Caco-2 (cell line): ENCODE results near the gene RPS6KA5. TPM values are rescaled to one million over a fixed set of nuclear protein-coding genes. Genes with fewer than 3 reads are reported as not detected.

Experiments
- BruUV-seq: library from RNA; stranded (reverse); fragments of 400-500 nt; replicated peaks from 2 replicates; lab custom pipeline; 2021; lab: Mats Ljungman, UMichigan
- CTCF ChIA-PET: fragments of 300-600 bp; sonication (Branson Sonifier 250); formaldehyde crosslinking; loops from one replicate; lab custom pipeline; 2022; ENCODE audit warnings: antibody characterized with exemption; lab: Charles Lee
- POLR2A ChIA-PET: fragments of 300-600 bp; sonication (Branson Sonifier 250); formaldehyde crosslinking; loops from one replicate; lab custom pipeline; 2022; ENCODE audit warnings: antibody characterized with exemption; lab: Charles Lee
- DNase-seq, 2 experiments: peaks; one replicate each; pipeline versions ENCODE4 v3.0.0 to v3.0.0-alpha.2; 2020 to 2022
- H3K27me3 ChIP-seq: replicated peaks from 2 replicates; pipeline ENCODE4 v1.6.0; 2011; ENCODE audit warnings: low read length; ENCODE audit not compliant: control insufficient read depth, insufficient read depth
- H3K36me3 ChIP-seq: 2 replicates; pipeline ENCODE4 v1.5.1; 2011; ENCODE audit warnings: low read length; ENCODE audit not compliant: control insufficient read depth, insufficient read depth
- H3K4me1 ChIP-seq: fragments of 250-450 bp; sonication (Bioruptor Pico); 2 replicates; pipeline ENCODE4 v1.5.1; 2020; ENCODE audit warnings: mild to moderate bottlenecking
- H3K4me3 ChIP-seq: 2 replicates; pipeline ENCODE4 v1.5.1; 2011; ENCODE audit warnings: low read depth, mild to moderate bottlenecking, control low read depth, low read length
- H3K9me3 ChIP-seq: fragments of 250-450 bp; sonication (Bioruptor Pico); 2 replicates; pipeline ENCODE4 v1.5.1; 2020; ENCODE audit warnings: mild to moderate bottlenecking, moderate library complexity
- H3K27ac Mint-ChIP-seq: one replicate; pipeline ENCODE4 v1.8.0; 2022; ENCODE audit warnings: mixed read lengths; ENCODE audit not compliant: unreplicated experiment
- H3K27me3 Mint-ChIP-seq: one replicate; pipeline ENCODE4 v1.8.0; 2022; ENCODE audit warnings: mixed read lengths; ENCODE audit not compliant: insufficient read depth, unreplicated experiment
- H3K36me3 Mint-ChIP-seq: one replicate; pipeline ENCODE4 v1.8.0; 2022; ENCODE audit warnings: mild to moderate bottlenecking, mixed read lengths; ENCODE audit not compliant: insufficient read depth, unreplicated experiment
- H3K4me1 Mint-ChIP-seq: one replicate; pipeline ENCODE4 v1.8.0; 2022; ENCODE audit warnings: low read depth, mixed read lengths; ENCODE audit not compliant: unreplicated experiment
- H3K4me3 Mint-ChIP-seq: one replicate; pipeline ENCODE4 v1.8.0; 2022; ENCODE audit warnings: mild to moderate bottlenecking, moderate library complexity, mixed read lengths; ENCODE audit not compliant: unreplicated experiment
- H3K9me3 Mint-ChIP-seq: one replicate; pipeline ENCODE4 v1.8.0; 2022; ENCODE audit warnings: mixed read lengths; ENCODE audit not compliant: unreplicated experiment
- intact Hi-C: fragments of 100-400 bp; cut with micrococcal nuclease; formaldehyde crosslinking; loops from one replicate; pipeline ENCODE4 v1.10.0; 2022; ENCODE audit not compliant: unreplicated experiment
- total RNA-seq: library from RNA; stranded (reverse); gene quantifications from 2 replicates; pipeline ENCODE4 v1.2.3, GENCODE V29; 2022
- TF ChIP-seq, protein P1 (sequence below), 2 experiments: fragments of 200-600 bp in 1 of 2; IDR thresholded peaks; 1 replicate in 1 of 2; 2 replicates in 1 of 2; pipeline versions ENCODE4 v1.5.1 to v1.8.0; 2011 to 2022; ENCODE audit warnings: antibody characterized with exemption in 1 of 2, control low read depth in 1 of 2, inconsistent platforms in 1 of 2, low read depth in 1 of 2, low read length in 1 of 2, mild to moderate bottlenecking in 1 of 2, moderate library complexity in 1 of 2; ENCODE audit not compliant: insufficient read depth in 1 of 2, severe bottlenecking in 1 of 2, unreplicated experiment in 1 of 2

RPS6KA5 gene
- total RNA-seq, 1 experiment from 2014 or later = 5.7 TPM

DNA sequence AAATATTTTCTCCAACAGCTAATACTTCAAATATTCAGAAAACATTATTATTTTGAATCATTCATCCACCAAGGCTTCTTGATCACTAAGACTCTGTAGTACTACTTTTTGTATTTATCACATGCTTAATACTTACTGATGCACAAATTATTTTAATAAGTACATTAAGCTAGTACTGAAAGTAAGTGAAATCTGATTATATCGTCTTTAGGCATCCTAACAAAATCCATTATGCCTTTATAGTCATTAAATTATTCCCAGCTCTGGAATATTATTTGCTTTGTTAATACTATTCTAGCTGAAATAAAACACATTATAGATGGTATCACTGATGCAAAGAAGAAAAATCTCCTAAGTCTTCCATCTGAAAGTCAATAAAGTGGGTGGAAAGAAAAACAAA is 169.1 kb downstream of the RPS6KA5 start:
- intact Hi-C loops = no loop called here
- Histone ChIP-seq H3K9me3 (no peaks in the 10 kb centered on the region), H3K4me1 (no peaks in the 10 kb centered on the region), H3K4me3 (no peak overlapping the region), H3K27me3 (no peaks in the 10 kb centered on the region), H3K36me3 (no peaks in the 10 kb centered on the region)
- TF ChIP-seq, protein P1, sequence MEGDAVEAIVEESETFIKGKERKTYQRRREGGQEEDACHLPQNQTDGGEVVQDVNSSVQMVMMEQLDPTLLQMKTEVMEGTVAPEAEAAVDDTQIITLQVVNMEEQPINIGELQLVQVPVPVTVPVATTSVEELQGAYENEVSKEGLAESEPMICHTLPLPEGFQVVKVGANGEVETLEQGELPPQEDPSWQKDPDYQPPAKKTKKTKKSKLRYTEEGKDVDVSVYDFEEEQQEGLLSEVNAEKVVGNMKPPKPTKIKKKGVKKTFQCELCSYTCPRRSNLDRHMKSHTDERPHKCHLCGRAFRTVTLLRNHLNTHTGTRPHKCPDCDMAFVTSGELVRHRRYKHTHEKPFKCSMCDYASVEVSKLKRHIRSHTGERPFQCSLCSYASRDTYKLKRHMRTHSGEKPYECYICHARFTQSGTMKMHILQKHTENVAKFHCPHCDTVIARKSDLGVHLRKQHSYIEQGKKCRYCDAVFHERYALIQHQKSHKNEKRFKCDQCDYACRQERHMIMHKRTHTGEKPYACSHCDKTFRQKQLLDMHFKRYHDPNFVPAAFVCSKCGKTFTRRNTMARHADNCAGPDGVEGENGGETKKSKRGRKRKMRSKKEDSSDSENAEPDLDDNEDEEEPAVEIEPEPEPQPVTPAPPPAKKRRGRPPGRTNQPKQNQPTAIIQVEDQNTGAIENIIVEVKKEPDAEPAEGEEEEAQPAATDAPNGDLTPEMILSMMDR (IDR thresholded peaks at IDR 0.05; ENCODE audit: insufficient read depth in 1 of 2, low read depth in 1 of 2, low read length in 1 of 2, severe bottlenecking in 1 of 2, unreplicated experiment in 1 of 2) = no peak
- no peaks in the 10 kb centered on the region for H3K27me3 Mint-ChIP-seq
- no peaks in the 10 kb centered on the region for H3K36me3 Mint-ChIP-seq
- no peak overlapping the region for H3K27ac Mint-ChIP-seq
- no peak for DNase-seq
- BruUV-seq = no TSS peak
- no peak overlapping the region for H3K4me3 Mint-ChIP-seq
- H3K9me3 Mint-ChIP-seq = no peaks in the 10 kb centered on the region
- ChIA-PET POLR2A (no interaction called here), CTCF (no interaction called here)
- no peaks in the 10 kb centered on the region for H3K4me1 Mint-ChIP-seq

DNA sequence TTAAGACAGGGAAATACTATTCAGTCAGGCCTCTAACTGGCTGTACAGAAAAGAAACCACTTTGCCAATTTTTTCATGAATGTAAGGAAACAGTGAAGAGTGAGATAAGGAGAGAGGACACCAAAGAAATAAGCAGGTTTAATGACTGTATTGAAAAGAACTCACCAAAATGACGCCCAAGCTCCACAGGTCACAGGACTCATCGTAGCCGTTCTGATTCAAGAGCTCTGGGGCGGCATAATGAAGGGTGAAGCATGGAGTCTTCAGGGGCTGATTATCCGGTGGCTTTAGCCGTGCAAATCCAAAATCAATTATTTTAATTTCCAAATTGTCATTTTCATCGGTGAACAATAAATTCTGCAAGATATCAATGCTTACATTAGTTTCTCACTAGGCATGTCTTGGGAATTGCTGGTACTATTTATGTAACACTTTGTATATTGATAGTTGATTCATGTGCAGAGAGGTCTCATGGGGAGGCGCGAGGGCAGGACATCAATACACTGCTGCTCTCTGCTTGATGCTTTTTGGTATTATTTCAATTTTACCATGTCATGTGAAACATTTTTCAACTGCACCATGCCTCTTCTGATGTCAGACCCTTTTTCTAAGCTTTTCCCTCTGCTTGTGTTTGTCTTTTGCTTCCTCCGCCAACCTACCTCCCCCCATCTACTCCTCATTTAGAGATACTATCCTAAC is 170.0 kb downstream of the RPS6KA5 start:
- Mint-ChIP-seq H3K9me3 (no peaks in the 10 kb centered on the region), H3K36me3 (no peaks in the 10 kb centered on the region), H3K27me3 (no peaks in the 10 kb centered on the region), H3K4me1 (no peaks in the 10 kb centered on the region), H3K27ac (no peak overlapping the region), H3K4me3 (no peak overlapping the region)
- Histone ChIP-seq H3K36me3 (no peaks in the 10 kb centered on the region), H3K4me1 (no peaks in the 10 kb centered on the region), H3K9me3 (no peaks in the 10 kb centered on the region), H3K27me3 (no peaks in the 10 kb centered on the region), H3K4me3 (no peak overlapping the region)
- no peak for DNase-seq
- intact Hi-C loops = no loop called here
- ChIA-PET CTCF (interaction anchor here (0.9 kb wide), 1 partner anchor 12 kb away, joined by 4 read pairs; no protein-coding TSS in a partner anchor), POLR2A (no interaction called here)
- BruUV-seq = no TSS peak
- TF ChIP-seq, protein P1 (IDR thresholded peaks at IDR 0.05; ENCODE audit: insufficient read depth in 1 of 2, low read depth in 1 of 2, low read length in 1 of 2, severe bottlenecking in 1 of 2, unreplicated experiment in 1 of 2) = no peak

DNA sequence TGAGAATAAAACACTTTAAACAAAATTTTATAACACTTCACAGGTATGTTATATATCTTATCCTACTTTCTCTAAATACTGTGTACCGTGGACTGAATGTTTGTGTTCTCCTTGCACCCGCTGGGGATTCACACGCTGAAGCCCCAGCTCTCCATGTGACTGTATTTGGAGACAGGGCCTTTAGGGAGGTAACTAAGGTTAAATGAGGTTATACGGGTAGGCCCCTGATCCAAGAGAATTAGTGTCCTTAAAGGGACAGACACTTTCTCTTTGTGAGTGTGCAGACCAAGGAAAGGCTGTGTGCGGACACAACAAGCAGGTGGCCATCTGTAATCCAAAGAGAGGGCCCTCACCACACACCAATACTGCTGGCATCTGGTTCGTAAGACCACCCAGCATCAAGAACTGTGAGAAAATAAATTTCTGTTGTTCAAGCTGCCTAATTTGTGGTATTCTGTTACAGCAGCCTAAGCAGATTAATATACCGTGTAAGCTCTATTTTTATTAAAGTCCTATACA is 174.1 kb downstream of the RPS6KA5 start:
- H3K27me3 Mint-ChIP-seq = no peaks in the 10 kb centered on the region
- H3K9me3 Mint-ChIP-seq = peaks cover 11% of the 10 kb centered on the region
- no peak overlapping the region for H3K4me3 Mint-ChIP-seq
- no TSS peak for BruUV-seq
- no peak for DNase-seq
- H3K9me3 ChIP-seq = no peaks in the 10 kb centered on the region
- H3K36me3 ChIP-seq = no peaks in the 10 kb centered on the region
- intact Hi-C loops = no loop called here
- no peak overlapping the region for H3K27ac Mint-ChIP-seq
- H3K4me3 ChIP-seq = no peak overlapping the region
- no peaks in the 10 kb centered on the region for H3K4me1 ChIP-seq
- H3K36me3 Mint-ChIP-seq = peaks cover 6% of the 10 kb centered on the region
- TF ChIP-seq, protein P1 (IDR thresholded peaks at IDR 0.05; ENCODE audit: insufficient read depth in 1 of 2, low read depth in 1 of 2, low read length in 1 of 2, severe bottlenecking in 1 of 2, unreplicated experiment in 1 of 2) = no peak
- H3K4me1 Mint-ChIP-seq = no peaks in the 10 kb centered on the region
- ChIA-PET POLR2A (no interaction called here), CTCF (interaction anchor here (0.6 kb wide), 1 partner anchor 577 kb away, joined by 4 read pairs; no protein-coding TSS in a partner anchor)
- H3K27me3 ChIP-seq = no peaks in the 10 kb centered on the region
